Cerebellar nuclear complex (tissue), 1 donor: Measurements from ENCODE around the gene ITFG1.
"Not testable (repeated sequence)": the region's sequence is repeated elsewhere in the genome, so short reads cannot be mapped to it uniquely, and the experiment has no call there.

Source experiments
- DNase-seq, 2 experiments: peaks; one replicate each; lab custom pipeline; 2025; lab: John Stamatoyannopoulos, UW

The ITFG1 gene

DNA sequence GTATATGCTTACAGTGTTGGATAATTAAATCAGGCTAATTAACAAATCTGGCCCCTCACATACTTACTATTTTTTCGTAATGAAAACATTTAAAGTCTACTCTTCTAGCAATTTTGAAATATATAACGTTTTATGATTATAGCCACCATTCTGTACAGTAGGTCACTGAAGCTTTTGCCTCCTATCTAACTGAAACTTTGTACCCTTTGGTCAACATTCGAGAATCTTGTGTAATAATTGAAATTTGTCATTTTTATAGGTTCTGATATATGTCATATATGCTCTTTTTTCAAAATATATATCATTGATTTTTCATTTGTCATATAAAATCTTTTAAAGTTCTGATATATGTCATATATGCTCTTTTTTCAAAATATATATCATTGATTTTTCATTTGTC, 12.9 kb upstream of the ITFG1 start:
- DNase-seq = no peak

DNA sequence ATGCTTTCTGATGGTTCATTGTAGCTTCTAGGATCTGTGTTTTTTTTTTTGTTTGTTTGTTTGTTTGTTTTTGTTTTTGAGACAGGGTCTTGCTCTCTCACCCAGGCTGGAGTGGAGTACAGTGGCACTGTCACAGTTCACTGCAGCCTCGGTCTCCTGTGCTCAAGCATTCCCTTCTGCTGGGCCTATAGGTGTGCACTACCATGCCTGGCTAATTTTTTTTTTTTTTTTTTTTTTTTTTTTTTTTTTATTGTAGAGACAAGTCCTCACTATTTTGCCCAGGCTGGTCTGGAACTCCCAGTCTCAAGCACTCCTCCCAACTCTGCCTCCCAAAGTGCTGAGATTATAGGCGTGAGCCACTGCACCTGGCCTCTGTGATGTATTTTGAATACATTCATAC, 12.1 kb upstream of the ITFG1 start:
- not testable (repeated sequence) for DNase-seq

- DNase-seq = no peak
These were observed 9.9 kb upstream of the ITFG1 start for GRCh38 chr16:47470810-47471209.

- DNase-seq = no peak
These were observed 9.3 kb upstream of the ITFG1 start for GRCh38 chr16:47470211-47470610.

DNA sequence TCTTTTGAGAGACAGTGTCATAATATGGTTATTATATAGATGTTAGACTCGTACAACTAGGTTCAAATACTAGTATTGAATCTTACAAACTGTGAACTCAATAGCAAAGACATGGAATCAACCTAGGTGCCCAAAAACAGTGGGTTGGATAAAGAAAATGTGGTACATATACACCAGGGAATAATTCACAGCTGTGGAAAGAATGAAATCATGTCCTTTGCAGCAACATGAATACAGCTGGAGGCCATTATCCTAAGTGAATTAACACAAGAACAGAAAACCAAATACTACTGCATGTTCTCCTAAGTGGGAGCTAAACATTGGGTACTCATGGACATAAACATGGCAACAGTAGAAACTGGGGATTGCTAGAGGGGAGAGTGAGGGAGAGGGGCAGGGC, 8.4 kb upstream of the ITFG1 start:
- DNase-seq = no peak

DNA sequence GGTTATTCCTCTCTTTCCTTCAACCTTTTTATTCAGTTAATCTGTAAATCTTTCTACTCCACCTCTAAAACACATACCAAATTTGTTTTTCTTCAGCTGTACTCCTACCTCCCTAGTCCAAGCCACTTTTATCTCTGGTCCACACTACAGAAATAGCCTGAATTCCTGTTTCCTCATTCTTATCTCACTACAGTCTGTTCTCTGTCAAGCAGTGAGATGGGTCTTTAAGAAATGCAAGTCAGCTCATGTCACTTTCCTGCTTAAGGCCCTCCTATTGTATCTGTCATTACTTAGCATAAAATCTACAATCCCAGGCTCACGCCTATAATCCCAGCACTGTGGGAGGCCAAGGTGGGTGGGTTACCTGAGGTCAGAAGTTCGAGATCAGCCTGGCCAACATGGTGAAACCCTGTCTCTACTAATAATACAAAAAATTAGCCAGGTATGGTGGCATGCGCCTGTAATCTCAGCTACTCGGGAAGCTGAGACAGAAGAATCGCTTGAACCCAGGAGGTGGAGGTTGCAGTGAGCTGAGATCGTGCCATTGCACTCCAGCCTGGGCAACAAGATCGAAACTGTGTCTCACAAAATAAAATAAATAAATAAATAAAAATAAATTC, 7.3 kb upstream of the ITFG1 start:
- not testable (repeated sequence) for DNase-seq

- no peak for DNase-seq
These were observed 6.6 kb upstream of the ITFG1 start for GRCh38 chr16:47467501-47467900.

DNA sequence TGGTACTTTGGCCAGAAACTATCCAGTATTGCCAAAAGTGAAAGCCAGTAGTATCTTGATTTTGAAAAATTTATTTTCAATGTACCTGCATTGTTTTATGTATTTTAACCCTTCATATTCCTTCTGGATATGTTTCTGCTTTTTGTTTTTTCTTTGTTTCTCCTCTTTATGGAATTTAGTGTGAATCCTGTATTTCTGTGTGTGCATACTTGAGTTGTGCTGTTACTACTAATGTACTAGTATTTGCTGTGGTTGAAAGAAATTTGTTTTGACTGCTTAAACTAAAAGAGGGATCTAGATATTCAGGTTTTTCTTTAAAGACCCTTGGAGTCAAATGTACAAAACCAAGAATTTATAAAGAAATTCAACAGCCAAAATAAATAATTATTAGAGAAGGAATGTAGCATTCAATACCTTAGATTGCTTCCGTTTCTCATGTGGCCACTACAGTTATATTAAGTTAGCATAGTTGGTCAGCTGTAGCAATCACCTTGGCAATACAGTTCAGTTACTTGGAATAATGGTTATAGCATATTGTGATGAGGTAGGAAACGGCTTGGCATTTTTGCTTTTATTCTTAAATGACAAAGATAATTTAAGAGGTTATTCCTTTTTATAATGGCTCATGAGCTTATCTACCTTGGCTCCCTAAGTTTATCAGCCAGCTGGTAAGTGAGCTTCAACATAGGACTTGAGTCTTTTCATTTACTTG, 5.2 kb upstream of the ITFG1 start:
- DNase-seq = no peak

DNA sequence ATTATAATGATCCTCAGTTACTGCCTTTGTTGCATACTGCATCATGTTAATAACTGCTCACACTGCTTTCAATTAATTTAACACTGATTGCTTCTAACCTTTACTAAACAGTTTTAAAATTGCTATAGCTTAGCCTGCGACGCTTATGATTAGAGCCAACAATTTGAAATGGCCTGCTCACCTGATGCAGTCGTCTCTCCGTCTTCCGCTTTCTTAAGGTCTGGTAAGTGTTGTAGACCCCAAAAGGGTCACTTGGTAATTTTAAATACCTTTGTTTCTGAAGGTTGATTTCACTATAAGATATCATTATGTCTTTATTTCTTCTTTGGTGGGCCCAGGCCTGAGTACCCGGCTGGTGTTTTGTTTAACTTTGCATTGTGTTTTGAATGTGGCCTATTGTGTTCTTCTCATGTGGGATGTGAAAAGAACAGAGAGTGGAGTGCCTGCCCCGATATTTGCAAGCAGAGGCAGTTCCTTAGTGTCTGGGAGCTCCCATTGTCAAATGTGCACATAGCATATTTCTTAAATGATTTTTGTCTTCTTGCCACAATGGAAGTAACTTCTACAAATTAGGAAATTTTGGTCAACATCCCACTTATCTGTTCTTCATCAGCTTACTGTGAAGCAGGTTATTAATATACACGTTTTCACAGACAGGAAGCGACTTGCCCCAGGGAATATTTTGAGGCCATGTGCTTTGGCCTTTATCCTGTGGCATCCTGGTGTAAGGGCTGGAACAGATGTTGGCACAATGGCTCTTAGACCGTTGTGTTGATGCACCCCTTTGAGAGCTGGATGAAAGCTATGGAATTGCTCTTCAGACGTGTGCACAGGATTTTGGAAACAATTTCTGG, 3.1 kb upstream of the ITFG1 start:
- no peak for DNase-seq

DNA sequence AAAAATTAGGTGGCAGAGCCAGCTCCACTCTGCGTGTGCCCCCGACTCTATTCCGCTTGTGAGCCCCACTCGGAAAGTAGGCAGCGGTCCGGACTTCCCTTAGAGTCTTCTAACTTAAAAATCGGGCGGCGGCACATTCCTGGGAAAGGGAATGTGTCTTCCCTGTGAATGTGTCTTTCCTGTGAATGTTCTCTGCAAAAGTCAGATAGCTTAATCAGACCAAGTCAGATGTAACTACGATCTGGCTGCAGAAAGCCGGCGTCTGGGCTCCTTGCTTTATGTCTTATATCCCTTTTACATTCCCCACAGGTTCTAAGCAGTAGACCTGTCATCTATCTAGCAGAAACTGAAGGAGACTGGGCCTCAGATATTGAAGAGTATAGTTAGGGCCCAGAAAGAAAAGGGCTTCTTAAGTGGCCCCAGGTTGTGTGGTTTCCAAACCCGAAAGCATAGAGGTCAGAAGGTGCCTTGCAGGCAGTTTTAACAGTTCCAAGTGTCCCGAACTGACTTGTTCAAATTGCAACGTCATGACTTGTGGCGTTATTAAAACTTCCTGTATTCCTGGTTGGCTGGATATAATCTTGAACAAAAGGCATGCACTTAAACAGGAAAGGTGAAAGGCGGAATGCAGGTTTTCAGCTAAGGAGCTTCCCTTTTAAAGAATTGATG, 869 bp upstream of the ITFG1 start:
- no peak for DNase-seq

DNA sequence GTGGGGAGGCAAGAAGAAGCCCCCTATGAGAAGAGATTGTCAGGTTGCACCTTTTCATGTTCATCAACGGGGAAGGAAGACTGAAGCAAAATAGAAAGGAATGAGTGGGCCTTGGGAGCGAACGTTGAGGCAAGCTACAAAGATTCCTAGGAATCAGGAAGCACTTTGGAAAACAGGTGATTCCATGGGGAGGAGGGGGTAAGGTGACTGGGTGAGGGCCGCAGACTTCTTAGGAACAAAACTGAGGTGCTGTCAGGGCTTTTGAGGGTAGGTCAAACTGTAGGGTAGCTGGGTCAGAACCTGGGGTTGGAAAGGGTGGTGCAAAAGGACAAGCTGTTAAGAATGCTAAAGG, 528 bp downstream of the ITFG1 start:
- DNase-seq = no peak

GRCh38 chr16:47459603-47460002, 1.3 kb downstream of the ITFG1 start:
- DNase-seq = no peak

DNA sequence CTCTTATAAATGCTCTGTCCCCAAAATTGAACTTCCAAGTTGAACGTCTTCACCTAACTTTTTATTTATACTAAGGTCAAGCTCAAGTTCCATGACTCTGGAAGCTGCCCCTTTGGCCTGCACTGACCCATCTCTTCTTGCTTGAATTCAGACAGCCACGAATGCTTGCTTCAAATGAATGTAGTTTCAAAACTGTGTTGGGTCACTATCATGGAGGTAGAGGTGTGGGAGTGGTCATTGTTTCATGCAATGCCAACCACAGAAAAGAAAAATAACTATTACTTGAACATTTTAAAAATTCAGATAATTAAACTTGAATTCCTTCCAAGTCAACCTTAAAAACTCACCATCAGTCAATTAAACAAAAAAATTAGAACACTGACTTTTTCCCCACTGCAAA, 2.5 kb downstream of the ITFG1 start:
- no peak for DNase-seq

GRCh38 chr16:47449788-47450187, 11.1 kb downstream of the ITFG1 start:
- DNase-seq = no peak

- DNase-seq = no peak
These were observed 11.9 kb downstream of the ITFG1 start for GRCh38 chr16:47448830-47449575.

GRCh38 chr16:47446431-47446830, 14.4 kb downstream of the ITFG1 start:
- no peak for DNase-seq

DNA sequence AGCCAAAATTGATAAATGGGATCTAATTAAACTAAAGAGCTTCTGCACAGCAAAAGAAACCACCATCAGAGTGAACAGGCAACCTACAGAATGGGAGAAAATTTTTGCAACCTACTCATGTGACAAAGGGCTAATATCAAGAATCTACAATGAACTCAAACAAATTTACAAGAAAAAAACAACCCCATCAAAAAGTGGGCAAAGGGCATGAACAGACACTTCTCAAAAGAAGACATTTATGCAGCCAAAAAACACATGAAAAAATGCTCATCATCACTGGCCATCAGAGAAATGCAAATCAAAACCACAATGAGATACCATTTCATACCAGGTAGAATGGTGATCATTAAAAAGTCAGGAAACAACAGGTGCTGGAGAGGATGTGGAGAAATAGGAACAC, 18.0 kb downstream of the ITFG1 start:
- DNase-seq = not testable (repeated sequence)

DNA sequence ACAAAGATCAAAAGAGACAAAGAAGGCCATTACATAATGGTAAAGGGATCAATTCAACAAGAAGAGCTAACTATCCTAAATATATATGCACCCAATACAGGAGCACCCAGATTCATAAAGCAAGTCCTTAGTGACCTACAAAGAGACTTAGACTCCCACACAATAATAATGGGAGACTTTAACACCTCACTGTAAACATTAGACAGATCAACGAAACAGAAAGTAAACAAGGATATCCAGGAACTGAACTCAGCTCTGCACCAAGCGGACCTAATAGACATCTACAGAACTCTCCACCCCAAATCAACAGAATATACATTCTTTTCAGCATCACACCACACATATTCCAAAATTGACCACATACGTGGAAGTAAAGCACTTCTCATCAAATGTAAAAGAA, 20.8 kb downstream of the ITFG1 start:
- DNase-seq = not testable (repeated sequence)

DNA sequence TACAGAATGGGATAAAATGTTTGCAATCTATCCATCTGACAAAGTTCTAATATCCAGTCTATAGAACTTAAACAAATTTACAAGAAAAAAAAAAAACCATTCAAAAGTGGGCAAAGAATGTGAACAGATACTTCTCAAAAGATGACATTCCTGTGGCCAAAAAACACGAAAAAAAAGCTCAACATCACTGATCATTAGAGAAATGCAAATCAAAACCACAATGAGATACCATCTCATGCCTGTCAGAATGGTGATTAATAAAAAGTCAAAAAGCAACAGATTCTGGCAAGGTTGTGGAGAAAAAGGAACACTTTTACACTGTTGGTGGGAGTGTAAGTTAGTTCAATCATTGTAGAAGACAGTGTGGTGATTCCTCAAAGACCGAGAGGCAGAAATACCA, 26.6 kb downstream of the ITFG1 start:
- DNase-seq = not testable (repeated sequence)

- no peak for DNase-seq
These were observed 28.9 kb downstream of the ITFG1 start for GRCh38 chr16:47431960-47432359.

DNA sequence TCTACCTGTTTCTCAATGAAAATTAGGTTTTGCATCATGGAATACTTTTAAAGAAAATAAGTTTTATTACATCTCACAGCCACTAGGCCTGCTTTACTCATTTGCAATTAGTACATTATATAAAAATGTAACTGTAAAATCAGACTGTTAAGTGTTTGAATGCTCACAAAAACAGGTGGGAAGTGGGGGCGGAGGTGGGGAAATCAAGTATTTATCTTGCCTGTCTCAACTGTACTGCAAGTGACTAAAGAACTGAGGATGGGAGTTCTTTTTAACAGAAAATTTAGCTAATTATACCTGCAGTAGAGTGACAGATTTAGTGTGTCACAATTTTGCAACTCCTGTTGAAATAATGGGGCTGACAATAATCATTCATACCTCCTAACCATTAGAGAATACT, 34.1 kb downstream of the ITFG1 start:
- no peak for DNase-seq

DNA sequence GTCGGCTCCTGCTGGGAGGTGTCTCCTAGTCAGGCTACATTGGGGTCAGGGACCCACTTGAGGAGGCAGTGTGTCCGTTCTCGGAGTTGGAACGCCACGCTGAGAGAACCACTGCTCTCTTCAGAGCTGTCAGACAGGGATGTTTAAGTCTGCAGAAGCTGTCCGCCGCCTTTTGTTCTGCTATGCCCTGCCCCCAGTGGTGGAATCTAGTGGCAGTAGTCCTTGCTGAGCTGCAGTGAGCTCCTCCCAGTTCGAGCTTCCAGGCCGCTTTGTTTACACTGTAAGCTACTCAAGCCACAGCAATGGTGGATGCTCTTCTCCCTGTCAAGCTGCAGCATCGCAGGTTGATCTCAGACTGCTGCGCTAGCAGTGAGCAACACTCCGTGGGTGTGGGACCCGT, 36.0 kb downstream of the ITFG1 start:
- DNase-seq = no peak
